HepG2 (cell line): ENCODE measurements around the gene PDZD7. TPM values are rescaled to one million over a fixed set of nuclear protein-coding genes. Genes with fewer than 3 reads are reported as not detected.
A peak's percentile ranks its signal among the peaks of the same experiment; 100 is the strongest.
"Not testable (repeated sequence)": the region's sequence is repeated elsewhere in the genome, so short reads cannot be mapped to it uniquely, and the experiment has no call there.

Experiments
- DPF2 ChIP-seq: sonication (generic); formaldehyde crosslinking; IDR thresholded peaks from 2 replicates; pipeline ENCODE4 v1.4.0; 2020; ENCODE audit warnings: mild to moderate bottlenecking, low read depth, missing genetic modification reagents, borderline replicate concordance
- ESRRA ChIP-seq: sonication (generic); formaldehyde crosslinking; IDR thresholded peaks from 2 replicates; pipeline ENCODE4 v1.5.1; 2020; ENCODE audit warnings: mild to moderate bottlenecking, low read depth, missing genetic modification reagents
- FOXK1 ChIP-seq: sonication (generic); formaldehyde crosslinking; IDR thresholded peaks from 2 replicates; pipeline ENCODE4 v1.4.0; 2020; ENCODE audit warnings: low read depth, missing genetic modification reagents, borderline replicate concordance
- GATA4 ChIP-seq: sonication (generic); IDR thresholded peaks from 2 replicates; pipeline ENCODE4 v1.6.1; 2016; ENCODE audit warnings: antibody characterized with exemption, low read depth, borderline replicate concordance
- HNF4A ChIP-seq: sonication (generic); formaldehyde crosslinking; IDR thresholded peaks from 2 replicates; pipeline ENCODE4 v1.4.0; 2020; ENCODE audit warnings: missing genetic modification reagents
- ISL2 ChIP-seq: sonication (generic); formaldehyde crosslinking; IDR thresholded peaks from 2 replicates; pipeline ENCODE4 v1.5.0; 2020; ENCODE audit warnings: missing genetic modification reagents
- KDM6A ChIP-seq: IDR thresholded peaks from 2 replicates; pipeline ENCODE4 v1.6.1; 2016; ENCODE audit warnings: low read depth
- NCOA2 ChIP-seq: sonication (generic); formaldehyde crosslinking; IDR thresholded peaks from 2 replicates; pipeline ENCODE4 v1.8.0; 2022; ENCODE audit warnings: inconsistent platforms
- SPEN ChIP-seq: sonication (generic); formaldehyde crosslinking; IDR thresholded peaks from 2 replicates; pipeline ENCODE4 v1.5.1; 2020; ENCODE audit warnings: low read depth, mild to moderate bottlenecking, missing genetic modification reagents
- polyA plus RNA-seq, 8 experiments: library from polyadenylated mRNA; depleted of rRNA in 3 of 8; stranded (reverse) in 7 of 8; unstranded in 1 of 8; fragments of >200 nt; fragmentation: Illumina TruSeq in 4 of 8; extraction: Trizol in 4 of 8; gene quantifications; 2 replicates each; pipeline versions ENCODE4 v1.2.1 to v1.2.3, GENCODE V29; 2011 to 2016; ENCODE audit warnings: low read depth in 4 of 8, missing spikeins in 1 of 8, mixed read lengths in 1 of 8; ENCODE audit not compliant: insufficient read depth in 1 of 8
- total RNA-seq, 5 experiments: library from RNA; depleted of rRNA; stranded (reverse); fragments of >200 nt; fragmentation: Illumina TruSeq; extraction: Trizol; gene quantifications; 2 replicates each; pipeline ENCODE4 v1.2.3, GENCODE V29; 2016; ENCODE audit warnings: low read depth in 1 of 5
- TF ChIP-seq, protein P1 (sequence below), 2 experiments: fragments of 450-650 bp in 1 of 2; sonication (generic) in 1 of 2; formaldehyde crosslinking in 1 of 2; IDR thresholded peaks; 2 replicates each; pipeline versions ENCODE4 v1.6.1 to v1.8.0; 2016 to 2022; ENCODE audit warnings: antibody characterized with exemption in 1 of 2, mild to moderate bottlenecking in 1 of 2, missing genetic modification reagents in 1 of 2
- TF ChIP-seq, protein P2 (sequence below): sonication (generic); formaldehyde crosslinking; IDR thresholded peaks from 2 replicates; pipeline ENCODE4 v1.8.1; 2023; ENCODE audit warnings: mild to moderate bottlenecking, moderate library complexity, missing genetic modification reagents
- TF ChIP-seq, protein P3 (sequence below): sonication (generic); formaldehyde crosslinking; IDR thresholded peaks from 2 replicates; pipeline ENCODE4 v1.9.0; 2022; ENCODE audit warnings: low read depth, missing genetic modification reagents

Gene PDZD7
- total and polyA plus RNA-seq, 2 of the 13 experiments (the other 11 are each of a cell fraction or from before 2014, with no cell fraction given): 0.58 to 0.73 TPM

DNA sequence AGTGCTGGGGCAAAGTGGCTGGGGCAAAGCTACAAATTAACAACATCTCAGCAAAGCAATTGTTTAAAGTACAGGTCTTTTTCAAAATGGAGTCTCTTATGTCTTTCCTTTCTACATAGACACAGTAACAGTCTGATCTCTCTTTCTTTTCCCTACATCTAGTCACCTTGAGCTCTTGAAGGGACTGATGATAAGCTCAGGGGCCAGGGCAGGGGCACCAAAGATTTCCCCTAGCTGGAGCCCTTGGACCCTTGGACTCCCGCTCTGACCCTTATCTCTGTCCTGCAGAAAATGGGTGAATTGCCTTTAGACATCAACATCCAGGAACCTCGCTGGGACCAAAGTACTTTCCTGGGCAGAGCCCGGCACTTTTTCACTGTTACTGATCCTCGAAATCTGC is 3.5 kb upstream of the PDZD7 start (continued):
- TF ChIP-seq, protein P1, sequence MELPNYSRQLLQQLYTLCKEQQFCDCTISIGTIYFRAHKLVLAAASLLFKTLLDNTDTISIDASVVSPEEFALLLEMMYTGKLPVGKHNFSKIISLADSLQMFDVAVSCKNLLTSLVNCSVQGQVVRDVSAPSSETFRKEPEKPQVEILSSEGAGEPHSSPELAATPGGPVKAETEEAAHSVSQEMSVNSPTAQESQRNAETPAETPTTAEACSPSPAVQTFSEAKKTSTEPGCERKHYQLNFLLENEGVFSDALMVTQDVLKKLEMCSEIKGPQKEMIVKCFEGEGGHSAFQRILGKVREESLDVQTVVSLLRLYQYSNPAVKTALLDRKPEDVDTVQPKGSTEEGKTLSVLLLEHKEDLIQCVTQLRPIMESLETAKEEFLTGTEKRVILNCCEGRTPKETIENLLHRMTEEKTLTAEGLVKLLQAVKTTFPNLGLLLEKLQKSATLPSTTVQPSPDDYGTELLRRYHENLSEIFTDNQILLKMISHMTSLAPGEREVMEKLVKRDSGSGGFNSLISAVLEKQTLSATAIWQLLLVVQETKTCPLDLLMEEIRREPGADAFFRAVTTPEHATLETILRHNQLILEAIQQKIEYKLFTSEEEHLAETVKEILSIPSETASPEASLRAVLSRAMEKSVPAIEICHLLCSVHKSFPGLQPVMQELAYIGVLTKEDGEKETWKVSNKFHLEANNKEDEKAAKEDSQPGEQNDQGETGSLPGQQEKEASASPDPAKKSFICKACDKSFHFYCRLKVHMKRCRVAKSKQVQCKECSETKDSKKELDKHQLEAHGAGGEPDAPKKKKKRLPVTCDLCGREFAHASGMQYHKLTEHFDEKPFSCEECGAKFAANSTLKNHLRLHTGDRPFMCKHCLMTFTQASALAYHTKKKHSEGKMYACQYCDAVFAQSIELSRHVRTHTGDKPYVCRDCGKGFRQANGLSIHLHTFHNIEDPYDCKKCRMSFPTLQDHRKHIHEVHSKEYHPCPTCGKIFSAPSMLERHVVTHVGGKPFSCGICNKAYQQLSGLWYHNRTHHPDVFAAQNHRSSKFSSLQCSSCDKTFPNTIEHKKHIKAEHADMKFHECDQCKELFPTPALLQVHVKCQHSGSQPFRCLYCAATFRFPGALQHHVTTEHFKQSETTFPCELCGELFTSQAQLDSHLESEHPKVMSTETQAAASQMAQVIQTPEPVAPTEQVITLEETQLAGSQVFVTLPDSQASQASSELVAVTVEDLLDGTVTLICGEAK (IDR thresholded peaks at IDR 0.05): not testable (repeated sequence)
- TF ChIP-seq, protein P1 (CRISPR knock-in tag; IDR thresholded peaks at IDR 0.05): peak; percentile 41; the same call in 1 of the 2 replicates
- TF ChIP-seq, protein P2, sequence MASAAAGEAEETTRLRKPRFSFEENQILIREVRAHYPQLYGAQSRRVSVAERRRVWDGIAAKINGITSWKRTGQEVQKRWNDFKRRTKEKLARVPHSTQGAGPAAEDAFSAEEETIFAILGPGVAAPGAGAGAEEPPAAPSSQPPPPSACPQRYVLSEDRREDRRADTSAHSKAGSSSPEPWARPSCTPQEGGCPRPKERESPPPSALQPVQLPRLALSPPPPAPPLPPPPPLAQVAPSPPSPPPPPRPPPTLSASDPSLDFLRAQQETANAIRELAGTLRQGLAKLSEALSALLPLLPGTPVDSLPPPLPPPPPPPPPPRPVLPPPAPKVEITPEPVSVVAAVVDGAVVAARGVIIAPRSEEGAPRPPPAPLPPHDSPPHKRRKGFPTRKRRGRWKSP (CRISPR knock-in tag): 0 out of 2 replicates have a peak, but pooled peaks have one; percentile 32
- TF ChIP-seq SPEN (peak; percentile 57; the same call in 1 of the 2 replicates), DPF2 (0 out of 2 replicates have a peak, but pooled peaks have one; percentile 34), KDM6A (peak; percentile 55; the same call in 1 of the 2 replicates), GATA4 (0 out of 2 replicates have a peak, but pooled peaks have one; percentile 20), FOXK1 (CRISPR knock-in tag) (0 out of 2 replicates have a peak, but pooled peaks have one; percentile 21), ESRRA (CRISPR knock-in tag) (peak; percentile 79; the same call in 1 of the 2 replicates), NCOA2 (CRISPR knock-in tag) (peak; percentile 53; the same call in 1 of the 2 replicates), ISL2 (peak; percentile 55; the same call in 1 of the 2 replicates), HNF4A (CRISPR knock-in tag) (peak; percentile 95)
- TF ChIP-seq, protein P3, sequence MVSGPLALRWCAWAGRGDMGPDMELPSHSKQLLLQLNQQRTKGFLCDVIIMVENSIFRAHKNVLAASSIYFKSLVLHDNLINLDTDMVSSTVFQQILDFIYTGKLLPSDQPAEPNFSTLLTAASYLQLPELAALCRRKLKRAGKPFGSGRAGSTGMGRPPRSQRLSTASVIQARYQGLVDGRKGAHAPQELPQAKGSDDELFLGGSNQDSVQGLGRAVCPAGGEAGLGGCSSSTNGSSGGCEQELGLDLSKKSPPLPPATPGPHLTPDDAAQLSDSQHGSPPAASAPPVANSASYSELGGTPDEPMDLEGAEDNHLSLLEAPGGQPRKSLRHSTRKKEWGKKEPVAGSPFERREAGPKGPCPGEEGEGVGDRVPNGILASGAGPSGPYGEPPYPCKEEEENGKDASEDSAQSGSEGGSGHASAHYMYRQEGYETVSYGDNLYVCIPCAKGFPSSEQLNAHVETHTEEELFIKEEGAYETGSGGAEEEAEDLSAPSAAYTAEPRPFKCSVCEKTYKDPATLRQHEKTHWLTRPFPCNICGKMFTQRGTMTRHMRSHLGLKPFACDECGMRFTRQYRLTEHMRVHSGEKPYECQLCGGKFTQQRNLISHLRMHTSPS (CRISPR knock-in tag): 0 out of 2 replicates have a peak, but pooled peaks have one; percentile 56
